Lung (tissue), 12 donors: Measurements from ENCODE around the gene RACK1. TPM values are rescaled to one million over a fixed set of nuclear protein-coding genes. Genes with fewer than 3 reads are reported as not detected.

ENCODE experiments used
- ATAC-seq: fragments of 200-7000 bp; cut with Tn5 transposase; one replicate; pipeline ENCODE4 v1.9.1; 2020; ENCODE audit warnings: moderate number of reproducible peaks; ENCODE audit not compliant: insufficient read depth, low FRiP score
- DNase-seq, 3 donors: peaks; one replicate each; pipeline ENCODE4 v3.0.0-alpha.2; 2013 to 2017
- H3K27ac ChIP-seq, 2 donors: one replicate each; pipeline ENCODE4 v1.5.1; 2013; ENCODE audit warnings: mild to moderate bottlenecking in 2 of 2, moderate library complexity in 2 of 2, control low read depth in 1 of 2, inconsistent platforms in 1 of 2, low read depth in 1 of 2, low read length in 1 of 2
- H3K27me3 ChIP-seq, 3 donors: one replicate each; pipeline ENCODE4 v1.5.1; 2013; ENCODE audit warnings: low read length in 2 of 3; ENCODE audit not compliant: control insufficient read depth in 3 of 3, insufficient read depth in 3 of 3
- H3K36me3 ChIP-seq, 4 donors: one replicate each; pipeline ENCODE4 v1.5.1; 2013; ENCODE audit warnings: low read length in 4 of 4, mild to moderate bottlenecking in 1 of 4, moderate library complexity in 1 of 4; ENCODE audit not compliant: control insufficient read depth in 4 of 4, insufficient read depth in 4 of 4
- H3K4me1 ChIP-seq, 5 donors: one replicate each; pipeline ENCODE4 v1.5.1; 2013; ENCODE audit warnings: low read length in 5 of 5, mild to moderate bottlenecking in 2 of 5, moderate library complexity in 1 of 5; ENCODE audit not compliant: control insufficient read depth in 5 of 5, insufficient read depth in 5 of 5
- H3K4me3 ChIP-seq: one replicate; pipeline ENCODE4 v1.5.1; 2013; ENCODE audit warnings: mild to moderate bottlenecking, control low read depth, moderate library complexity
- H3K9ac ChIP-seq, 2 donors: one replicate each; pipeline ENCODE4 v1.5.1; 2013; ENCODE audit warnings: low read length in 2 of 2, control low read depth in 1 of 2; ENCODE audit not compliant: insufficient read depth in 1 of 2
- H3K9me3 ChIP-seq, 4 donors: one replicate each; pipeline ENCODE4 v1.5.1; 2013; ENCODE audit warnings: low read length in 3 of 4, mild to moderate bottlenecking in 1 of 4, moderate library complexity in 1 of 4; ENCODE audit not compliant: control insufficient read depth in 4 of 4, insufficient read depth in 3 of 4
- CTCF ChIP-seq: IDR thresholded peaks from 2 replicates; pipeline ENCODE4 v1.5.1; 2012; ENCODE audit warnings: mild to moderate bottlenecking; ENCODE audit errors: control extremely low read depth, extremely low read depth
- WGBS, 2 donors: extraction: QIAGEN DNeasy Blood & Tissue Kit; methylation state at CpG; one replicate each; pipeline ENCODE4 v1.1.7; 2013; 5-methylcytosine and 5-hydroxymethylcytosine counted together
- polyA plus RNA-seq, 2 donors: library from polyadenylated mRNA; stranded (reverse); fragments of 200-250 nt; gene quantifications; one replicate each; pipeline ENCODE4 v1.2.1, GENCODE V29; 2013
- total RNA-seq, 2 donors: library from RNA; depleted of rRNA in 1 of 2; stranded (reverse); fragments of >200 nt in 1 of 2; gene quantifications; one replicate each; pipeline ENCODE4 v1.2.1, GENCODE V29; 2014 to 2021
- donor health status: control.
- donor health status: control.
- donor health status: Bipolar disorder and iron deficiency.
- donor health status: healthy.
- donor health status: DM: yes; HTN: yes; CAD: no.

RACK1 gene
- total and polyA plus RNA-seq, 4 donors: 1,254 to 2,994 (median 1,939) TPM

- H3K4me1 ChIP-seq: peaks cover 0 to 22% (median 4%) of the 10 kb centered on the region in 5 donors
- TF ChIP-seq CTCF: no peak
- no peak overlapping the region for H3K9ac ChIP-seq
- no peak for ATAC-seq
- peak in 1 of 3 donors; percentile 73 for DNase-seq
- no peaks in the 10 kb centered on the region for H3K9me3 ChIP-seq
- 46 to 56% methylated on average over 11 of the region's 11 CpGs for WGBS, 2 donors
- H3K4me3 ChIP-seq: no peak overlapping the region
- H3K27ac ChIP-seq: no peak overlapping the region
- H3K27me3 ChIP-seq: peaks cover 0 to 43% (median 30%) of the 10 kb centered on the region in 3 donors
- no peaks in the 10 kb centered on the region for H3K36me3 ChIP-seq
These were observed 40.5 kb downstream of the RACK1 start for GRCh38 chr5:181203093-181203711.

- ATAC-seq (no peak), DNase-seq (no peak)
- Histone ChIP-seq H3K4me3 (no peak overlapping the region), H3K9ac (no peak overlapping the region), H3K27ac (no peak overlapping the region), H3K9me3 (no peaks in the 10 kb centered on the region), H3K27me3 (peaks cover 0 to 39% (median 29%) of the 10 kb centered on the region in 3 donors), H3K36me3 (no peaks in the 10 kb centered on the region), H3K4me1 (peaks cover 0 to 14% (median 2%) of the 10 kb centered on the region in 5 donors)
- TF ChIP-seq CTCF: no peak
- WGBS, 2 donors: 53 to 70% methylated on average over 4 of the region's 4 CpGs
These were observed 42.9 kb downstream of the RACK1 start for GRCh38 chr5:181200816-181201215.

GRCh38 chr5:181199881-181200638 is 43.6 kb downstream of the RACK1 start:
- WGBS, 2 donors: 73 to 76% methylated on average over 12 of the region's 12 CpGs
- TF ChIP-seq CTCF: no peak
- Histone ChIP-seq H3K4me3 (no peak overlapping the region), H3K36me3 (no peaks in the 10 kb centered on the region), H3K4me1 (peaks cover 0 to 10% (median under 1%) of the 10 kb centered on the region in 5 donors), H3K27me3 (peaks cover 0 to 34% (median 25%) of the 10 kb centered on the region in 3 donors), H3K9me3 (no peaks in the 10 kb centered on the region), H3K9ac (no peak overlapping the region), H3K27ac (no peak overlapping the region)
- ATAC-seq: no peak
- no peak for DNase-seq
